PFSK-1 (cell line): ENCODE results near the gene VIL1.

Source experiments
- POLR2AphosphoS5 ChIP-seq: IDR thresholded peaks from 2 replicates; pipeline ENCODE4 v1.6.1; 2012; ENCODE audit warnings: low read depth, mild to moderate bottlenecking, control low read depth, low read length, moderate library complexity
- SIN3A ChIP-seq: IDR thresholded peaks from 2 replicates; pipeline ENCODE4 v1.6.1; 2012; ENCODE audit warnings: mild to moderate bottlenecking, low read length, moderate library complexity, borderline replicate concordance; ENCODE audit not compliant: insufficient read depth
- TAF1 ChIP-seq: IDR thresholded peaks from 2 replicates; pipeline ENCODE4 v1.6.1; 2012; ENCODE audit warnings: low read length, control low read depth, borderline replicate concordance; ENCODE audit not compliant: insufficient read depth
- TF ChIP-seq, protein P1 (sequence below), 2 experiments: IDR thresholded peaks; 2 replicates each; pipeline versions ENCODE4 v1.6.1 to v1.8.0; 2011 to 2012; ENCODE audit warnings: low read depth in 2 of 2, low read length in 2 of 2, control low read depth in 1 of 2, inconsistent platforms in 1 of 2, mild to moderate bottlenecking in 1 of 2, moderate library complexity in 1 of 2; ENCODE audit not compliant: insufficient read depth in 1 of 2

DNA sequence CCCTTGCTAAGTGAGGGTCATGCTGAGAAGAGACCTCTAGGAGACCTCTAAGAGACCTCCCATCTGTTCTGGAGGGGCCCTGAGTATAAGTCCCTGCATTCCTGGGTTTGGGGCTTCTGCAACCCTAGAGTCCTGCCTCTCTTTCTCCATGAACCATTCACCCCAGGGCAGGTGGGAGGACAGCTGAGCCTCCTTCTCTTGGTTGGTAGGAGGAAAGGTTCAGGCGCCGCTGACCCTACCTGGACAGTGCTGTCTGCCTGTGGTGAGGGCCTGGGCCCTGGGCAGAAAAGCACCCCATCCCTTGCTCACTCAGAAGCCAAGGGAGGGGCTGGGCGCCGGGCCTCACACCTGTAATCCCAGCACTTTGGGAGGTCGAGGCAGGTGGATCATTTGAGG, 604 bp upstream of the VIL1 start:
- no peak for TF ChIP-seq POLR2AphosphoS5
- no peak for TF ChIP-seq SIN3A
- TF ChIP-seq, protein P1, sequence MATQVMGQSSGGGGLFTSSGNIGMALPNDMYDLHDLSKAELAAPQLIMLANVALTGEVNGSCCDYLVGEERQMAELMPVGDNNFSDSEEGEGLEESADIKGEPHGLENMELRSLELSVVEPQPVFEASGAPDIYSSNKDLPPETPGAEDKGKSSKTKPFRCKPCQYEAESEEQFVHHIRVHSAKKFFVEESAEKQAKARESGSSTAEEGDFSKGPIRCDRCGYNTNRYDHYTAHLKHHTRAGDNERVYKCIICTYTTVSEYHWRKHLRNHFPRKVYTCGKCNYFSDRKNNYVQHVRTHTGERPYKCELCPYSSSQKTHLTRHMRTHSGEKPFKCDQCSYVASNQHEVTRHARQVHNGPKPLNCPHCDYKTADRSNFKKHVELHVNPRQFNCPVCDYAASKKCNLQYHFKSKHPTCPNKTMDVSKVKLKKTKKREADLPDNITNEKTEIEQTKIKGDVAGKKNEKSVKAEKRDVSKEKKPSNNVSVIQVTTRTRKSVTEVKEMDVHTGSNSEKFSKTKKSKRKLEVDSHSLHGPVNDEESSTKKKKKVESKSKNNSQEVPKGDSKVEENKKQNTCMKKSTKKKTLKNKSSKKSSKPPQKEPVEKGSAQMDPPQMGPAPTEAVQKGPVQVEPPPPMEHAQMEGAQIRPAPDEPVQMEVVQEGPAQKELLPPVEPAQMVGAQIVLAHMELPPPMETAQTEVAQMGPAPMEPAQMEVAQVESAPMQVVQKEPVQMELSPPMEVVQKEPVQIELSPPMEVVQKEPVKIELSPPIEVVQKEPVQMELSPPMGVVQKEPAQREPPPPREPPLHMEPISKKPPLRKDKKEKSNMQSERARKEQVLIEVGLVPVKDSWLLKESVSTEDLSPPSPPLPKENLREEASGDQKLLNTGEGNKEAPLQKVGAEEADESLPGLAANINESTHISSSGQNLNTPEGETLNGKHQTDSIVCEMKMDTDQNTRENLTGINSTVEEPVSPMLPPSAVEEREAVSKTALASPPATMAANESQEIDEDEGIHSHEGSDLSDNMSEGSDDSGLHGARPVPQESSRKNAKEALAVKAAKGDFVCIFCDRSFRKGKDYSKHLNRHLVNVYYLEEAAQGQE (IDR thresholded peaks at IDR 0.05; ENCODE audit: insufficient read depth in 1 of 2, low read depth in 2 of 2, low read length in 2 of 2) = no peak
- no peak for TF ChIP-seq TAF1
